Epithelial cell of esophagus (primary cell): Measurements from ENCODE around the gene NCDN.

Source experiments
- DNase-seq: peaks from one replicate; pipeline ENCODE4 v3.0.0; 2010; ENCODE audit warnings: low read depth
- H3K4me3 ChIP-seq: 2 replicates; pipeline ENCODE4 v1.5.1; 2011; ENCODE audit warnings: mild to moderate bottlenecking, low read length, control low read depth
- CTCF ChIP-seq: IDR thresholded peaks from 2 replicates; pipeline ENCODE4 v1.5.1; 2011; ENCODE audit warnings: low read depth, mild to moderate bottlenecking, low read length, control low read depth, inconsistent platforms; ENCODE audit not compliant: insufficient read depth; ENCODE audit errors: missing control alignments

NCDN gene

GRCh38 chr1:35587736-35588135 is 30.1 kb downstream of the NCDN start:
- no peak overlapping the region for H3K4me3 ChIP-seq
- no peak for DNase-seq
- TF ChIP-seq CTCF: no peak

GRCh38 chr1:35588197-35588910 is 30.8 kb downstream of the NCDN start:
- TF ChIP-seq CTCF: no peak
- DNase-seq: no peak

GRCh38 chr1:35589516-35590427 is 32.2 kb downstream of the NCDN start:
- H3K4me3 ChIP-seq: no peak overlapping the region
- no peak for TF ChIP-seq CTCF

More at GRCh38 chr1:35588197-35588910, 30.8 kb downstream of the NCDN start:
- H3K4me3 ChIP-seq: no peak overlapping the region

GRCh38 chr1:35590476-35591040 is 33.0 kb downstream of the NCDN start:
- no peak overlapping the region for H3K4me3 ChIP-seq
- no peak for DNase-seq
- no peak for TF ChIP-seq CTCF

More at GRCh38 chr1:35589516-35590427, 32.2 kb downstream of the NCDN start:
- DNase-seq: no peak

- TF ChIP-seq CTCF: no peak
- DNase-seq: no peak
- H3K4me3 ChIP-seq: no peak overlapping the region
These were observed 33.6 kb downstream of the NCDN start for GRCh38 chr1:35591211-35591610.

- DNase-seq: no peak
- TF ChIP-seq CTCF: no peak
- no peak overlapping the region for H3K4me3 ChIP-seq
These were observed 35.6 kb downstream of the NCDN start for GRCh38 chr1:35592991-35593769.
